OCI-LY1 (cell line): Measurements from ENCODE around the gene MBD5.

Experiments used
- CTCF ChIP-seq: fragments of 200-600 bp; sonication (generic), shearing (Covaris generic); IDR thresholded peaks from 2 replicates; pipeline ENCODE4 v1.5.1; 2017; ENCODE audit warnings: mild to moderate bottlenecking, antibody characterized with exemption, low read length, moderate library complexity, mixed read lengths
- EZH2 ChIP-seq: fragments of 200-600 bp; sonication (generic), shearing (Covaris generic); IDR thresholded peaks from 2 replicates; pipeline ENCODE4 v1.8.0; 2017; ENCODE audit warnings: borderline replicate concordance, mixed run types, mild to moderate bottlenecking, antibody characterized with exemption, low read length, moderate library complexity, mixed read lengths

DNA sequence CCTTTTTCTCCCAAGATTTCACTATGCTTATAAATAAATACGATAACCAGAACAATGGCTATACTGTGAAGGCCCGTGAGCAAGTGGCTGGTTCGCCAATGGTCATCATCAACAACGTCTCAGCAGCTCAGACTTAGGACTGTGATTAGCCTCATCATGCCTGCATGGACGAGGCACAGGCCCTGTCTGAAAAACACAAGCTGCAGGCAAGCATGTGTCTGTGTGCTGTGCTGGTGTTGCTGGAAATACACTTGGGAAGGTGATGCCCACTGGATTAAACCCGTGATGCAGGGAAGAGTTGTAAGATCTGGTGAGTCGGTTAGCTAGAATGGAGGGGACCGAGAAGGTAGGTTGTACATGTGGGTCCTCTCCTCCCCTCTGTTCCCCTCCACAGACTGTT, 512.1 kb downstream of the MBD5 start:
- TF ChIP-seq CTCF (no peak), EZH2 (no peak)
